ENCODE measurements around the gene NAA80. TPM values are rescaled to one million over a fixed set of nuclear protein-coding genes. Genes with fewer than 3 reads are reported as not detected.

Gene NAA80
- polyA plus RNA-seq, 1 donor from 2014 or later: 4.6 TPM

GRCh38 chr3:50323092-50323600 lies 23.9 kb upstream of the NAA80 start:
- peaks cover 35% of the 10 kb centered on the region for H3K79me2 ChIP-seq (replicated peaks; ENCODE audit: insufficient read depth, low read length)
- no peaks in the 10 kb centered on the region for H3K9me2 ChIP-seq (ENCODE audit: insufficient read depth, low read length)
- H2AFZ ChIP-seq (ENCODE audit: low read depth, low read length): no peak overlapping the region
- no peak overlapping the region for H3K27ac ChIP-seq (ENCODE audit: low read length)
- H3K9me3 ChIP-seq (ENCODE audit: low read length): no peaks in the 10 kb centered on the region
- H3K9ac ChIP-seq (ENCODE audit: low read length): no peak overlapping the region
- H3K4me3 ChIP-seq (ENCODE audit: low read length): no peak overlapping the region
- H4K20me1 ChIP-seq (ENCODE audit: insufficient read depth): no peaks in the 10 kb centered on the region
- no peak overlapping the region for H3K4me2 ChIP-seq (ENCODE audit: low read length)
- H3K36me3 ChIP-seq (ENCODE audit: insufficient read depth, low read length): no peaks in the 10 kb centered on the region
- TF ChIP-seq MXI1 (conservative IDR thresholded peaks at IDR 0.05; ENCODE audit: poor library complexity, severe bottlenecking) (no peak), REST (IDR thresholded peaks at IDR 0.05; ENCODE audit: borderline replicate concordance) (no peak), CTCF (IDR thresholded peaks at IDR 0.05; ENCODE audit: poor library complexity, severe bottlenecking) (no peak), TAF1 (IDR thresholded peaks at IDR 0.05; ENCODE audit: low read depth) (no peak)
- H3K27me3 ChIP-seq (ENCODE audit: insufficient read depth, low read depth, low read length): no peaks in the 10 kb centered on the region
- no peaks in the 10 kb centered on the region for H3F3A ChIP-seq (ENCODE audit: insufficient read depth, low read length, poor library complexity, severe bottlenecking)

- Histone ChIP-seq H2AFZ (ENCODE audit: low read depth, low read length) (peak within 1 kb of the TSS; percentile 85), H3K27ac (ENCODE audit: low read length) (peak within 1 kb of the TSS; percentile 94)
Observed at GRCh38 chr3:50322386-50323091, 23.3 kb upstream of the NAA80 start, which contains the start of gene HYAL2. Gene HYAL2, minus strand, starts transcription at chr3:50322745. Its CDS starts 2,256 bp downstream, at chr3:50320489.

More at GRCh38 chr3:50322386-50323091, 23.3 kb upstream of the NAA80 start, which contains the start of gene HYAL2:
- Histone ChIP-seq H3K9me2 (ENCODE audit: insufficient read depth, low read length) (no peaks in the 10 kb centered on the region), H3K4me2 (ENCODE audit: low read length) (no peak within 1 kb of the TSS), H3K9ac (ENCODE audit: low read length) (peak within 1 kb of the TSS; percentile 96), H4K20me1 (ENCODE audit: insufficient read depth) (no peaks in the 10 kb centered on the region), H3K79me2 (replicated peaks; ENCODE audit: insufficient read depth, low read length) (peaks cover 30% of the 10 kb centered on the region), H3K36me3 (ENCODE audit: insufficient read depth, low read length) (no peaks in the 10 kb centered on the region), H3K9me3 (ENCODE audit: low read length) (no peaks in the 10 kb centered on the region), H3F3A (ENCODE audit: insufficient read depth, low read length, poor library complexity, severe bottlenecking) (no peaks in the 10 kb centered on the region), H3K4me3 (ENCODE audit: low read length) (peak within 1 kb of the TSS; percentile 93), H3K27me3 (ENCODE audit: insufficient read depth, low read depth, low read length) (no peaks in the 10 kb centered on the region)
- TF ChIP-seq CTCF (IDR thresholded peaks at IDR 0.05; ENCODE audit: poor library complexity, severe bottlenecking): no peak
- no peak for TF ChIP-seq EP300 (conservative IDR thresholded peaks at IDR 0.05; ENCODE audit: poor library complexity, severe bottlenecking)
- no peak for TF ChIP-seq RAD21 (conservative IDR thresholded peaks at IDR 0.05)
- TF ChIP-seq EZH2 (IDR thresholded peaks at IDR 0.05; ENCODE audit: borderline replicate concordance, insufficient read depth, low read length, poor library complexity, severe bottlenecking): no peak
- no peak for TF ChIP-seq POLR2AphosphoS5 (IDR thresholded peaks at IDR 0.05)
- TF ChIP-seq REST (IDR thresholded peaks at IDR 0.05; ENCODE audit: borderline replicate concordance): no peak
- TF ChIP-seq SMC3 (conservative IDR thresholded peaks at IDR 0.05; ENCODE audit: poor library complexity): no peak
- no peak for TF ChIP-seq TAF1 (IDR thresholded peaks at IDR 0.05; ENCODE audit: low read depth)
- TF ChIP-seq MXI1 (conservative IDR thresholded peaks at IDR 0.05; ENCODE audit: poor library complexity, severe bottlenecking): no peak

Measured in neural cell (in vitro differentiated cells).